NB4 (cell line): ENCODE data around the gene DLG4.

Source experiments
- DNase-seq: peaks from one replicate; pipeline ENCODE4 v3.0.0; 2010; ENCODE audit warnings: low read depth
- H3K4me3 ChIP-seq: one replicate; pipeline ENCODE4 v1.5.1; 2011; ENCODE audit warnings: mild to moderate bottlenecking, low read depth, low read length, moderate library complexity
- CTCF ChIP-seq: IDR thresholded peaks from one replicate; pipeline ENCODE4 v1.5.1; 2012; ENCODE audit warnings: low read depth, low read length
- MAX ChIP-seq: IDR thresholded peaks from 2 replicates; pipeline ENCODE4 v1.6.1; 2011; ENCODE audit warnings: low read depth, low read length
- MYC ChIP-seq: IDR thresholded peaks from 2 replicates; pipeline ENCODE4 v1.6.1; 2011; ENCODE audit warnings: low read depth, low read length
- POLR2A ChIP-seq: IDR thresholded peaks from 2 replicates; pipeline ENCODE4 v1.6.1; 2011; ENCODE audit warnings: mild to moderate bottlenecking; ENCODE audit not compliant: insufficient read length; ENCODE audit errors: extremely low read depth

DLG4 gene

GRCh38 chr17:7261379-7262191 lies 41.9 kb upstream of the DLG4 start:
- no peak for DNase-seq
- no peak for TF ChIP-seq POLR2A
- no peak for TF ChIP-seq MYC
- no peak overlapping the region for H3K4me3 ChIP-seq

- TF ChIP-seq POLR2A (no peak), CTCF (no peak)
- DNase-seq = no peak
- H3K4me3 ChIP-seq = no peak overlapping the region
These were observed 41.2 kb upstream of the DLG4 start for GRCh38 chr17:7260651-7261378.

GRCh38 chr17:7260151-7260550 lies 40.5 kb upstream of the DLG4 start:
- DNase-seq = no peak
- no peak for TF ChIP-seq CTCF
- no peak for TF ChIP-seq MAX
- no peak for TF ChIP-seq POLR2A
- TF ChIP-seq MYC = no peak
- H3K4me3 ChIP-seq = no peak overlapping the region

- no peak overlapping the region for H3K4me3 ChIP-seq
- TF ChIP-seq MAX (no peak), POLR2A (no peak), CTCF (no peak)
- DNase-seq = no peak
These were observed 39.9 kb upstream of the DLG4 start for GRCh38 chr17:7259555-7259889.

GRCh38 chr17:7258731-7259554 lies 39.3 kb upstream of the DLG4 start:
- H3K4me3 ChIP-seq = no peak overlapping the region
- peak; percentile 80 for DNase-seq
- TF ChIP-seq CTCF (no peak), MYC (0 out of 2 replicates have a peak, but pooled peaks have one; percentile 20)

GRCh38 chr17:7256766-7257456 lies 37.3 kb upstream of the DLG4 start:
- no peak for DNase-seq
- no peak overlapping the region for H3K4me3 ChIP-seq
- TF ChIP-seq MYC (no peak), MAX (no peak), POLR2A (no peak), CTCF (no peak)
